ENCODE measurements around the gene CLDN2.
A peak's percentile ranks its signal among the peaks of the same experiment; 100 is the strongest.

The CLDN2 gene

DNA sequence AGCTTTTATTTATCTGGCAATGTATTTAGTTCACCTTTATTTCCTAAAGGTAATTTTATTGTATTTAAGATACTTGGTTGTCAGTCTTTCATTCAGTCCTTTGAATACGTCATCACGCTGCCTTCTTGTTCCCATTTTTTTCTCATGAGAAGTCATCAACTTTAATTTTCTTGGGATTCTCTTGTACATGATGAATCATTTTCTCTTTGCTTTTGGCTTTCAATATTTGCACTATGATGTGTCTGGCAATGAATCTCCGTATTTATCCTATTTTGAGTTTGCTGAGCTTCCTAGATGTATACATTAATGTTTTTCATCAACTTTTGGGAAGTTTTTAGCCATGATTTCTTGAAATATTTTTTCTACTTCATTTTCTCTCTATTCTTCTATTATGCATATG lies 28.4 kb downstream of the CLDN2 start:
- TF ChIP-seq, protein P1, sequence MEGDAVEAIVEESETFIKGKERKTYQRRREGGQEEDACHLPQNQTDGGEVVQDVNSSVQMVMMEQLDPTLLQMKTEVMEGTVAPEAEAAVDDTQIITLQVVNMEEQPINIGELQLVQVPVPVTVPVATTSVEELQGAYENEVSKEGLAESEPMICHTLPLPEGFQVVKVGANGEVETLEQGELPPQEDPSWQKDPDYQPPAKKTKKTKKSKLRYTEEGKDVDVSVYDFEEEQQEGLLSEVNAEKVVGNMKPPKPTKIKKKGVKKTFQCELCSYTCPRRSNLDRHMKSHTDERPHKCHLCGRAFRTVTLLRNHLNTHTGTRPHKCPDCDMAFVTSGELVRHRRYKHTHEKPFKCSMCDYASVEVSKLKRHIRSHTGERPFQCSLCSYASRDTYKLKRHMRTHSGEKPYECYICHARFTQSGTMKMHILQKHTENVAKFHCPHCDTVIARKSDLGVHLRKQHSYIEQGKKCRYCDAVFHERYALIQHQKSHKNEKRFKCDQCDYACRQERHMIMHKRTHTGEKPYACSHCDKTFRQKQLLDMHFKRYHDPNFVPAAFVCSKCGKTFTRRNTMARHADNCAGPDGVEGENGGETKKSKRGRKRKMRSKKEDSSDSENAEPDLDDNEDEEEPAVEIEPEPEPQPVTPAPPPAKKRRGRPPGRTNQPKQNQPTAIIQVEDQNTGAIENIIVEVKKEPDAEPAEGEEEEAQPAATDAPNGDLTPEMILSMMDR (IDR thresholded peaks at IDR 0.05; ENCODE audit: borderline replicate concordance, insufficient read depth, low read depth, low read length) = no peak
- no peak overlapping the region for H3K4me3 ChIP-seq (ENCODE audit: low read depth, low read length)

DNA sequence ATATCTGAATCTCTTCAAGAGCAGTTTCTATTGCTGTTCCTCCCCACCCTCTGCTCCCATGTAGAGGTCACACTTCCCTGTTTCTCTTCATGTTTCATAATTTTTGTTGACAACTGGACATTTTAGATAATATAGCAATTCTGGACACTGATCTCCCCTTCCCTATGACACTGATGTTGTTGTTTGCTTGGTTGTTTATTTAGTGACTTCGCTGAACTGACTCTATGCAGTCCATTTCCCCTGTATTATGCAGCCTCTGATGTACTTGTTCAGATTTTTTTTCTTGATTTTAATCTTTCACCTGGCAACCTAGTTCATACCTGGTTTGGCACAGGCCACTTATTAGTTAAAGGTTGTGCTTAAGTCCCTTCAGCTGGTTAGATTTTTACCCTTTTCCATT lies 29.2 kb downstream of the CLDN2 start:
- TF ChIP-seq, protein P1 (IDR thresholded peaks at IDR 0.05; ENCODE audit: borderline replicate concordance, insufficient read depth, low read depth, low read length) = no peak

DNA sequence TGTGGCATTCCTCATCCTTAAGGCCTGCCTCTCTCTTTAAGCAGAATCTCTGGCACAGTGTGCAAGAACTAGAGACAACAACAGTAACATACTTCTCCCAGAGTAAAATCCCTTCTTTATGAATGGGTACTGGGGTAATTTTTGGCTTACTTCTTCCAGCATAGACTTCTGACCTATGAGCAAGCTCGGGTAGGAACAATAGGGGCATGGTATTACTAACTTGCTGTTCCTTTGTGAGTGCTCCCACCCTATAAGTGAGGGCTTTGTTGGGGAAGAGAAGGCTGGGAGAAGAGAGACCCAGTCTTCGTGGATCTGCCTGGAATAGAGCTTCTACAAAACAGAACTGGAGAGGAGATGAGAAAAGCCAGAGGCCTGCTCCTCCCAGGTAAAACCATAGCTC lies 30.2 kb downstream of the CLDN2 start:
- no peak overlapping the region for H3K4me3 ChIP-seq (ENCODE audit: low read depth, low read length)
- TF ChIP-seq, protein P1 (IDR thresholded peaks at IDR 0.05; ENCODE audit: borderline replicate concordance, insufficient read depth, low read depth, low read length) = no peak

More for the DNA sequence above, 29.2 kb downstream of the CLDN2 start:
- no peak overlapping the region for H3K4me3 ChIP-seq (ENCODE audit: low read depth, low read length)

DNA sequence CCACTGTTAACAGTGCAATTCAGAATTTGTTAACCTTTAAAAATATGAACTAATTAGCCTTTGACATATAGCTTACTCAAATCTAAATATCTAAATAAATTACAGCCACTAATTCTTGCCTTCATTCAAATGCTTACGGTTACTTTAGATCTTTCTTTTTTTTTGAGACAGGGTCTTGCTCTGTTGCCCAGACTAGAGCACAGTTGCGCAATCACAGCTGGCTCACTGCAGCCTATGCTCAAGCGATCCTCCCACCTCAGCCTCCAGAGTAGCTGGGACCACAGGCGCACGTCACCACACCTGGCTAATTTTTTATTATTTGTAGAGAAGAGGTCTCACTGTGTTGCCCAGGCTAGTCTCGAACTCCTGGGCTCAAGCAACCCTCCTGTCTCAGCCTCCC lies 31.0 kb downstream of the CLDN2 start:
- TF ChIP-seq, protein P1 (IDR thresholded peaks at IDR 0.05; ENCODE audit: borderline replicate concordance, insufficient read depth, low read depth, low read length) = no peak
- H3K4me3 ChIP-seq (ENCODE audit: low read depth, low read length) = no peak overlapping the region

DNA sequence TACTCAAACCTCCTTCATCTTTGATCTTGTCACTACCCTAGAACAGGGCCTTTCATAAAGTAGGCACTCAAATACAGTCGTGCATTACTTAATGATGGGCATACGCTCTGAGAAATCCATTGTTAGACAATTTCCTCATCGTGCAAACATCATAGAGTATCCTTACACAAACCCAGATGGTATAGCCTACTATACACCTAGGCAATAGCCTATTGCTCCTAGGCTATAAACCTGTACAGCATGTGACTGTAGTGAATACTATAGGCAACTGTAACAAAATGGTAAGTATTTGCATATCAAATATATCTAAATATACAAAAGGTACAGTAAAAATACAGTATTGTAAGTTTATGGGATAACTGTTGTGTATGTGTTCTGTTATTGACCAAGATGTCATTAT lies 31.9 kb downstream of the CLDN2 start:
- H3K4me3 ChIP-seq (ENCODE audit: low read depth, low read length) = no peak overlapping the region
- TF ChIP-seq, protein P1 (IDR thresholded peaks at IDR 0.05; ENCODE audit: borderline replicate concordance, insufficient read depth, low read depth, low read length) = no peak

DNA sequence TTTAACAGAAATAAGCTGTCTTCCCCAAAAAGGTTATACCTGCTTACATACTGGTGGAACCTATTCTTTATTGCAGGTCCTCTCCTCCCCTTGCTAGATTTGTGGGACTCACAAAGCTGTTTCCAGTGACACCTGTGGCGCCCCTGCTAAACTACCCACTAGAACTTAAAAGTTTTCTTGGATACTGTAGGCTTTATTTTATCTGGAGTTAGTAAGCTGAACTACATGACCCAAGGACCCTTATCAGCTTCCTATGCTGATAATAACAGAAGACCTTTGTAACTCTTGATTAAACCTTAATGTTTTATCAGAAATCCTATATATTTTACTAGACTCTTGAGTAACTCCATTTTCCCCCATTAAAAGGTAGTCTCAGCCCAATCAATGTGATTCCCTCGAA lies 32.3 kb downstream of the CLDN2 start:
- no peak overlapping the region for H3K4me3 ChIP-seq (ENCODE audit: low read depth, low read length)
- TF ChIP-seq, protein P1 (IDR thresholded peaks at IDR 0.05; ENCODE audit: borderline replicate concordance, insufficient read depth, low read depth, low read length) = no peak

DNA sequence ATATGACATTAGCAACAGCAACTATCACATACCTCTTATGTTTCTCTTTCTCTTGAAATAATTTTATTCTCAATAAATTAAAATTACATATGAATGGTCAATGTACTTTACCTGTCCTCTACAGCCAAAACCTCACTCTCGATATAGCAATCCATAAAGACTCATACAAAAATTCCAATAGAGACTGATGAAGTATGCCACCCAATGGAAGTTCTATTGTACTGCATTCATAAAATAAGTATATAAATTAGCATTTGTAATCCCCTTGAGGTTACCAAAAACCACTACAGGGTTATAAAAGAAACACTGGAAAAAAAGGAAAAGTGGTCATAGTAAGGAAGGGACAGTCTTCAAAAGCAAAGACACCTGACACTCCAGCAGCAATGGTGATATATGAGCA lies 32.8 kb downstream of the CLDN2 start:
- H3K4me3 ChIP-seq (ENCODE audit: low read depth, low read length) = no peak overlapping the region
- TF ChIP-seq, protein P1 (IDR thresholded peaks at IDR 0.05; ENCODE audit: borderline replicate concordance, insufficient read depth, low read depth, low read length) = 0 out of 2 replicates have a peak, but pooled peaks have one; percentile 2
